ENCODE results near the gene DYSF.

Gene DYSF

GRCh38 chr2:71675296-71675695, 221.9 kb downstream of the DYSF start:
- TF ChIP-seq CTCF (IDR thresholded peaks at IDR 0.05), result no peak

- no peak for TF ChIP-seq CTCF (IDR thresholded peaks at IDR 0.05)
Observed at GRCh38 chr2:71678874-71679273, 225.5 kb downstream of the DYSF start.

- TF ChIP-seq CTCF (IDR thresholded peaks at IDR 0.05), result no peak
Observed at GRCh38 chr2:71679491-71679890, 226.1 kb downstream of the DYSF start.

- no peak for TF ChIP-seq CTCF (IDR thresholded peaks at IDR 0.05)
Observed at GRCh38 chr2:71680925-71681324, 227.6 kb downstream of the DYSF start.

GRCh38 chr2:71681626-71682025, 228.3 kb downstream of the DYSF start:
- no peak for TF ChIP-seq CTCF (IDR thresholded peaks at IDR 0.05)

- TF ChIP-seq CTCF (IDR thresholded peaks at IDR 0.05), result no peak
Observed at GRCh38 chr2:71682341-71682740, 229.0 kb downstream of the DYSF start.

GRCh38 chr2:71683070-71683469, 229.7 kb downstream of the DYSF start:
- TF ChIP-seq CTCF (IDR thresholded peaks at IDR 0.05), result no peak

GRCh38 chr2:71683666-71684065, 230.3 kb downstream of the DYSF start:
- no peak for TF ChIP-seq CTCF (IDR thresholded peaks at IDR 0.05)
